SK-N-SH (cell line): Measurements from ENCODE around the gene SLC17A9. TPM values are rescaled to one million over a fixed set of nuclear protein-coding genes. Genes with fewer than 3 reads are reported as not detected.

Experiments
- CTCF ChIA-PET: fragments of 300-600, 350-600 bp; formaldehyde crosslinking; extraction: SDS; loops from one replicate; lab custom pipeline; 2021; lab: Yijun Ruan, JAX
- POLR2A ChIA-PET: fragments of 350-600 bp; sonication (Branson Sonifier 250); formaldehyde crosslinking; extraction: SDS; loops from one replicate; lab custom pipeline; 2020; ENCODE audit warnings: antibody characterized with exemption, inconsistent platforms; lab: Yijun Ruan, JAX
- DNase-seq: peaks from one replicate; pipeline ENCODE4 v3.0.0; 2012
- H2AFZ ChIP-seq: fragments of 200-600 bp; sonication (generic); 2 replicates; pipeline ENCODE4 v1.8.1; 2016; ENCODE audit warnings: antibody characterized with exemption, mild to moderate bottlenecking, low read depth
- H3F3A ChIP-seq: fragments of 200-600 bp; sonication (generic); replicated peaks from 2 replicates; pipeline ENCODE3; 2016; ENCODE audit warnings: antibody characterized with exemption, mild to moderate bottlenecking; ENCODE audit not compliant: insufficient read depth
- H3K27ac ChIP-seq, 2 experiments: fragments of 200-500 bp in 1 of 2; fragments of 200-600 bp in 1 of 2; sonication (Bioruptor generic) in 1 of 2; sonication (generic), shearing (Covaris generic) in 1 of 2; 2 replicates each; pipeline versions ENCODE4 v1.5.1 to v1.6.1; 2014 to 2016; ENCODE audit warnings: low read depth in 2 of 2, inconsistent platforms in 1 of 2, low read length in 1 of 2, mild to moderate bottlenecking in 1 of 2, mixed read lengths in 1 of 2
- H3K27me3 ChIP-seq: fragments of 200-600 bp; sonication (generic), shearing (Covaris generic); 2 replicates; pipeline ENCODE4 v1.6.1; 2016; ENCODE audit warnings: mixed run types; ENCODE audit not compliant: insufficient read depth
- H3K36me3 ChIP-seq, 2 experiments: fragments of 200-500 bp in 1 of 2; fragments of 200-600 bp in 1 of 2; sonication (Bioruptor generic) in 1 of 2; sonication (generic) in 1 of 2; replicated peaks in 1 of 2; 2 replicates each; pipeline versions ENCODE3 to v1.5.1; 2014 to 2016; ENCODE audit warnings: low read length in 1 of 2, mild to moderate bottlenecking in 1 of 2; ENCODE audit not compliant: insufficient read depth in 2 of 2, control insufficient read depth in 1 of 2
- H3K4me1 ChIP-seq, 2 experiments: fragments of 200-500 bp in 1 of 2; fragments of 200-600 bp in 1 of 2; sonication (Bioruptor generic) in 1 of 2; sonication (generic), shearing (Covaris generic) in 1 of 2; 2 replicates each; pipeline versions ENCODE4 v1.5.1 to v1.6.1; 2014 to 2016; ENCODE audit warnings: low read depth in 1 of 2, low read length in 1 of 2, mixed run types in 1 of 2; ENCODE audit not compliant: insufficient read depth in 2 of 2, control insufficient read depth in 1 of 2
- H3K4me2 ChIP-seq: fragments of 200-600 bp; sonication (generic), shearing (Covaris generic); 2 replicates; pipeline ENCODE4 v1.6.1; 2017; ENCODE audit warnings: mixed run types
- H3K4me3 ChIP-seq, 2 experiments: fragments of 200-500 bp in 1 of 2; fragments of 200-600 bp in 1 of 2; sonication (Bioruptor generic) in 1 of 2; sonication (generic), shearing (Covaris generic) in 1 of 2; 2 replicates each; pipeline versions ENCODE4 v1.5.1 to v1.8.1; 2014 to 2016; ENCODE audit warnings: low read depth in 2 of 2, inconsistent platforms in 1 of 2, low read length in 1 of 2, mild to moderate bottlenecking in 1 of 2, mixed read lengths in 1 of 2, moderate library complexity in 1 of 2
- H3K79me2 ChIP-seq: fragments of 200-600 bp; sonication (generic); 2 replicates; pipeline ENCODE4 v1.8.1; 2017; ENCODE audit warnings: mild to moderate bottlenecking; ENCODE audit not compliant: insufficient read depth
- H3K9ac ChIP-seq: fragments of 200-600 bp; sonication (generic); 2 replicates; pipeline ENCODE4 v1.6.1; 2017; ENCODE audit warnings: mixed run types
- H3K9me2 ChIP-seq: fragments of 200-600 bp; sonication (generic); 2 replicates; pipeline ENCODE4 v1.6.1; 2017; ENCODE audit warnings: mixed run types
- H3K9me3 ChIP-seq: fragments of 200-600 bp; sonication (generic); 2 replicates; pipeline ENCODE4 v1.6.1; 2017; ENCODE audit warnings: mixed run types, mild to moderate bottlenecking, moderate library complexity
- H4K20me1 ChIP-seq: fragments of 200-600 bp; sonication (generic); 2 replicates; pipeline ENCODE4 v1.6.1; 2017; ENCODE audit warnings: mild to moderate bottlenecking, mixed run types; ENCODE audit not compliant: insufficient read depth
- FOSL2 ChIP-seq: IDR thresholded peaks from 2 replicates; pipeline ENCODE4 v1.4.0; 2012; ENCODE audit warnings: low read depth, mild to moderate bottlenecking, moderate library complexity, borderline replicate concordance
- FOXJ3 ChIP-seq: sonication (generic); formaldehyde crosslinking; IDR thresholded peaks from 2 replicates; pipeline ENCODE4 v1.5.1; 2020; ENCODE audit warnings: mild to moderate bottlenecking, missing genetic modification reagents
- MXI1 ChIP-seq: IDR thresholded peaks from 2 replicates; pipeline ENCODE4 v1.6.1; 2012; ENCODE audit warnings: mild to moderate bottlenecking, low read depth, low read length, improper control_type of control experiment
- NFIC ChIP-seq: IDR thresholded peaks from 2 replicates; pipeline ENCODE4 v1.4.0; 2012; ENCODE audit warnings: borderline replicate concordance
- NRF1 ChIP-seq: IDR thresholded peaks from 2 replicates; pipeline ENCODE4 v1.6.1; 2012; ENCODE audit warnings: low read depth, mild to moderate bottlenecking, low read length
- PBX3 ChIP-seq: IDR thresholded peaks from 2 replicates; pipeline ENCODE4; 2012
- RXRA ChIP-seq: IDR thresholded peaks from 2 replicates; pipeline ENCODE4 v1.4.0; 2012; ENCODE audit warnings: low read depth, mild to moderate bottlenecking, borderline replicate concordance
- SIN3A ChIP-seq: IDR thresholded peaks from 2 replicates; pipeline ENCODE4 v1.6.1; 2012; ENCODE audit warnings: low read depth, mild to moderate bottlenecking, low read length, moderate library complexity, borderline replicate concordance
- SMC3 ChIP-seq: IDR thresholded peaks from 2 replicates; pipeline ENCODE4 v1.6.1; 2012; ENCODE audit warnings: low read depth, low read length, improper control_type of control experiment
- TAF1 ChIP-seq: IDR thresholded peaks from 2 replicates; pipeline ENCODE4 v1.6.1; 2012; ENCODE audit warnings: low read depth, mild to moderate bottlenecking, low read length, moderate library complexity, borderline replicate concordance
- WGBS: methylation state at CpG from one replicate; pipeline ENCODE4 v1.1.6; 2017; ENCODE audit warnings: low lambda C conversion rate; 5-methylcytosine and 5-hydroxymethylcytosine counted together
- polyA plus RNA-seq, 3 experiments: library from polyadenylated mRNA; depleted of rRNA; stranded (reverse); fragments of >200 nt; gene quantifications; 2 replicates each; pipeline ENCODE4 v1.2.3, GENCODE V29; 2012
- TF ChIP-seq, protein P1 (sequence below): fragments of 200-600 bp; sonication (generic); IDR thresholded peaks from 2 replicates; pipeline ENCODE4 v1.6.1; 2017; ENCODE audit warnings: antibody characterized with exemption, mild to moderate bottlenecking, moderate library complexity
- TF ChIP-seq, protein P2 (sequence below): IDR thresholded peaks from 2 replicates; pipeline ENCODE4 v1.4.0; 2012; ENCODE audit warnings: low read depth, borderline replicate concordance

Gene SLC17A9
- polyA plus RNA-seq, 1 of the 3 experiments (the other 2 are of a cell fraction): not detected

DNA sequence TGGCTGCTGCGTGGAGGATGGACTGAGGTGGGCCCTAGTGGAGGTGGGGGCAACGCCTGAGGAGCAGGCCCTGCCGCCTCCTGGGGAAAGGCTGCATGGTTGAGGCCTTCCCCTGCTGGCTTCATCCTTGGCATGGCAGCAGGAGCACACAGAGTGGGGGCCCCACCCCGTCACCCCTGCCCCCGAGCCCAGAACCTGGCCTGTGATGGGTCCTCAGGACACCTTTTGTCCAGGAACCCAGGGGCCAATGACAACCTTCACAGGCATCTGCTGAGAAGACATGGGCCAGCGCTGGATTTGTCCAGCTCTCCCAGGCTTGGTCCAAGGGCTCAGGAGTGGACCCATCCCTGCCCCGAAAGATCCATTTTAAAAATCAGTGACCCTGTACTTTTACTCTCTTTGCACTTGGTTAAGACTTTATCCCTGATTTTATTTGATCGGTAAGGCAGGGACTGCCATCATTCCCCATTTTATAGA is 575 bp upstream of the SLC17A9 start:
- Histone ChIP-seq H3K79me2 (no peaks in the 10 kb centered on the region), H3K4me1 (peaks cover 0 to 10% of the 10 kb centered on the region in 2 experiments; a peak in 2 of 4 replicates), H2AFZ (no peak overlapping the region), H3K9me2 (no peaks in the 10 kb centered on the region), H3F3A (no peaks in the 10 kb centered on the region), H3K9me3 (no peaks in the 10 kb centered on the region), H3K36me3 (peaks cover 15 to 30% of the 10 kb centered on the region in 2 experiments), H3K4me3 (no peak overlapping the region), H4K20me1 (no peaks in the 10 kb centered on the region), H3K27me3 (no peaks in the 10 kb centered on the region), H3K27ac (no peak overlapping the region), H3K4me2 (no peak overlapping the region), H3K9ac (no peak overlapping the region)
- no peak for TF ChIP-seq TAF1
- TF ChIP-seq MXI1: no peak
- TF ChIP-seq SMC3: no peak
- no peak for TF ChIP-seq FOSL2
- no peak for TF ChIP-seq NFIC
- no peak for TF ChIP-seq FOXJ3 (CRISPR knock-in tag)
- TF ChIP-seq, protein P1, sequence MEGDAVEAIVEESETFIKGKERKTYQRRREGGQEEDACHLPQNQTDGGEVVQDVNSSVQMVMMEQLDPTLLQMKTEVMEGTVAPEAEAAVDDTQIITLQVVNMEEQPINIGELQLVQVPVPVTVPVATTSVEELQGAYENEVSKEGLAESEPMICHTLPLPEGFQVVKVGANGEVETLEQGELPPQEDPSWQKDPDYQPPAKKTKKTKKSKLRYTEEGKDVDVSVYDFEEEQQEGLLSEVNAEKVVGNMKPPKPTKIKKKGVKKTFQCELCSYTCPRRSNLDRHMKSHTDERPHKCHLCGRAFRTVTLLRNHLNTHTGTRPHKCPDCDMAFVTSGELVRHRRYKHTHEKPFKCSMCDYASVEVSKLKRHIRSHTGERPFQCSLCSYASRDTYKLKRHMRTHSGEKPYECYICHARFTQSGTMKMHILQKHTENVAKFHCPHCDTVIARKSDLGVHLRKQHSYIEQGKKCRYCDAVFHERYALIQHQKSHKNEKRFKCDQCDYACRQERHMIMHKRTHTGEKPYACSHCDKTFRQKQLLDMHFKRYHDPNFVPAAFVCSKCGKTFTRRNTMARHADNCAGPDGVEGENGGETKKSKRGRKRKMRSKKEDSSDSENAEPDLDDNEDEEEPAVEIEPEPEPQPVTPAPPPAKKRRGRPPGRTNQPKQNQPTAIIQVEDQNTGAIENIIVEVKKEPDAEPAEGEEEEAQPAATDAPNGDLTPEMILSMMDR: no peak
- TF ChIP-seq PBX3: no peak
- ChIA-PET CTCF (interaction anchor here (1.8 kb wide), 1 partner anchor 20 kb away, joined by 6 read pairs; no protein-coding TSS in a partner anchor), POLR2A (no interaction called here)
- no peak for DNase-seq
- WGBS: 89% methylated on average over 3 of the region's 8 CpGs

DNA sequence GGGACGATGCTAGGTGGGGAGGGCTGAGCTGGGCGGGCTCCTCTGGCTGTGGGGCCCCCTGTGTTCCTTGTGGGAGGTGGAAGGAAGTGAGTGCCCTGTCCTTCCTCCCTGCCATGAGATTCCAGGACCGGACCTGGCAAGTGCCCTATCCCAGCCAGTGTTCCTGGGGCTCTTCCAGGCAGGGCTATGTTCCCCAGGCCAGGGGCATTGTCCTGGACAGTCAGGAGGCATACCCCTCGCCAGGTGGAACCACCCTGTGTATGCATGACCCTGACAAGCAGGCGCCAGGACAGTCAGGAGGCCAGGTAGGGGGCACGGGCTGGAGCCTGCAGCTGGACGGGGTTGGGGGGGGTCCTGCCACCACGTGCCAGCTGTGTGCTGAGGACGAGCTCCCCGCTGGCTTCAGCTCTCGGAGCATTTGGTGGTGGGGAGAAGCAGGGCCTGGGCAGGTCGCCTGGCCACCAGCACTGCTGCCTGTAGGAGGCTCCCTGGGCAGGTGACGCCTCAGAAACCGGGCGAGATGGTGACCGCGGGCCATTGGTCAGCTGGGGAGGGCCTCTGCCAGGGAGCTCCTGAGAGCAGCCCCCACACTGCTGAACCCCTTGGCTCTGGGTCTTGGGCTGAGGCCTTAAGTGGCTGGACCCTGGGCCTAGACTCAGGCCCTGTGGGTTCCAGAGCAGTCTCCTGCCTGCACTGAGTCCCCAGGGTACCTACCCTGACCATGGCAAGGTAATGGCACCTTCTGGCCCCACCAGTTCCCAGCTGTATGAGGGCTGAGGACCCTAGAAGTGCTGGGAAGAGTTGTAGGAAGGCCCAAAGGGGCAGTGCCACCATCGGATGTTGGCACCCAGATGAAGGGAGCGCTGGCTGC is 694 bp downstream of the SLC17A9 start:
- H2AFZ ChIP-seq: no peak overlapping the region
- CTCF ChIA-PET: interaction anchor here (0.8 to 2.1 kb wide), 4 partner anchors 8 to 56 kb away, joined by 3 to 9 read pairs (median 4); no protein-coding TSS in a partner anchor
- no peaks in the 10 kb centered on the region for H3K79me2 ChIP-seq
- H3K9me2 ChIP-seq: no peaks in the 10 kb centered on the region
- no peaks in the 10 kb centered on the region for H4K20me1 ChIP-seq
- no peaks in the 10 kb centered on the region for H3F3A ChIP-seq
- H3K4me2 ChIP-seq: no peak overlapping the region
- H3K9ac ChIP-seq: no peak overlapping the region
- H3K9me3 ChIP-seq: no peaks in the 10 kb centered on the region
- H3K27ac ChIP-seq: no peak overlapping the region
- H3K4me3 ChIP-seq: no peak overlapping the region
- no peaks in the 10 kb centered on the region for H3K27me3 ChIP-seq
- TF ChIP-seq RXRA (no peak), SIN3A (no peak), NRF1 (no peak)
- TF ChIP-seq, protein P2, sequence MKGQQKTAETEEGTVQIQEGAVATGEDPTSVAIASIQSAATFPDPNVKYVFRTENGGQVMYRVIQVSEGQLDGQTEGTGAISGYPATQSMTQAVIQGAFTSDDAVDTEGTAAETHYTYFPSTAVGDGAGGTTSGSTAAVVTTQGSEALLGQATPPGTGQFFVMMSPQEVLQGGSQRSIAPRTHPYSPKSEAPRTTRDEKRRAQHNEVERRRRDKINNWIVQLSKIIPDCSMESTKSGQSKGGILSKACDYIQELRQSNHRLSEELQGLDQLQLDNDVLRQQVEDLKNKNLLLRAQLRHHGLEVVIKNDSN: no peak
- TF ChIP-seq, all 33 proteins: peak for 0
- no peak for DNase-seq
- no peaks in the 10 kb centered on the region; a peak in 1 of 4 replicates for H3K4me1 ChIP-seq
- POLR2A ChIA-PET: no interaction called here
- WGBS: 88% methylated on average over 8 of the region's 19 CpGs
- H3K36me3 ChIP-seq: peaks cover 7 to 18% of the 10 kb centered on the region in 2 experiments
